Hematopoietic multipotent progenitor cell (in vitro differentiated cells): ENCODE results near the gene GARIN3. TPM values are rescaled to one million over a fixed set of nuclear protein-coding genes. Genes with fewer than 3 reads are reported as not detected.
"Not testable (repeated sequence)": the region's sequence is repeated elsewhere in the genome, so short reads cannot be mapped to it uniquely, and the experiment has no call there.

Experiments used
- DNase-seq, 3 donors: peaks; one replicate each; pipeline ENCODE4 v3.0.0-alpha.2; 2011 to 2015; ENCODE audit warnings: low read depth in 2 of 3, low spot score in 2 of 3
- total RNA-seq: library from RNA; depleted of rRNA; stranded (reverse); fragments of >200 nt; gene quantifications from one replicate; pipeline ENCODE4 v1.2.3, GENCODE V29; 2012

The GARIN3 gene
- not detected for total RNA-seq

DNA sequence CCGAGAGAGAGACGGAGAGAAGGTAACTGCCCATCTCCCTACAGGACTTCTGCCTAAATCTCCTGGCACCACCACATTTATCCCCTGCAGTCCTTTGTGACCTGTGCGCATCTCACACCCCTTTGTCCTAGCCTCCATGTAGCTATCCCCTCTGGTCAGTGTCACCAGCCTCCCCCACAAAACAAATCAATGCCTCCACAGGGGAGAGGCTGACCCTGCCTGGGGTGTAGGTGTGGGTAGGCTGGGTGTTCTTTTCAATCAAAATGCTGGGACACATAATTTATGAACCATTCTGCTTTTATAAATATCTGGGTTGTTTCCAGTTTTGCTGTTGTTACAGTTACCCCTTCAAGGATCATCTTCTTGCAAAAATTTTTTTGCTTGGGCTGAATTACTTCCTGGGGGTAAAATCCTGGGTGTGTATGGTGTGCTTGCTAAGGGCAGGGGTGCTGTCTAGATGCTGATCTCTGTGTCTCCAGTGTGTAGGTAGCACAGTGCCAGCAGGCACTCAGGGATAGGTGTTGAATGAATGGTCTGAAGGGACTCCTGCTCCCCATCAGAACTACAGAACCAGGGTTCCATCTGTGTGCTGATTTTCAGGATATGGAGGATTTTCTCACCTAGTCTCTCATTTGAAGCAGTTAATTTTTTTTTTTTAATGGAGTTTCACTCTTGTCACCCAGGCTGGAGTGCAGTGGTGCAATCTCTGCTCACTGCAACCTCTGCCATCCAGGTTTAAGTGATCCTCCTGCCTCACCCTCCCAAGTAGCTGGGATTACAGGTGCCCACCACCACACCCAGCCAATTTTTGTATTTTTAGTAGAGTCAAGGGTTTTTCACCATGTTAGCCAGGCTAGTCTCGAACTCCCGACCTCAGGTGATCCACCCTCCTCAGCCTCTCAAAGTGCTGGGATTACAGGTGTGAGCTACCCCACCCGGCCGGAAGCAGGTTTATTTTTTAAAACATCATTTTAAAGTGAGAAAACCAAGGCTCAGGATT lies at the start of gene GARIN3:
Gene GARIN3, minus strand, starts transcription at position 51 of the 1,000 bp plus-strand sequence. CDS start 96 bp downstream, outside the sequence.
- DNase-seq = no peak

DNA sequence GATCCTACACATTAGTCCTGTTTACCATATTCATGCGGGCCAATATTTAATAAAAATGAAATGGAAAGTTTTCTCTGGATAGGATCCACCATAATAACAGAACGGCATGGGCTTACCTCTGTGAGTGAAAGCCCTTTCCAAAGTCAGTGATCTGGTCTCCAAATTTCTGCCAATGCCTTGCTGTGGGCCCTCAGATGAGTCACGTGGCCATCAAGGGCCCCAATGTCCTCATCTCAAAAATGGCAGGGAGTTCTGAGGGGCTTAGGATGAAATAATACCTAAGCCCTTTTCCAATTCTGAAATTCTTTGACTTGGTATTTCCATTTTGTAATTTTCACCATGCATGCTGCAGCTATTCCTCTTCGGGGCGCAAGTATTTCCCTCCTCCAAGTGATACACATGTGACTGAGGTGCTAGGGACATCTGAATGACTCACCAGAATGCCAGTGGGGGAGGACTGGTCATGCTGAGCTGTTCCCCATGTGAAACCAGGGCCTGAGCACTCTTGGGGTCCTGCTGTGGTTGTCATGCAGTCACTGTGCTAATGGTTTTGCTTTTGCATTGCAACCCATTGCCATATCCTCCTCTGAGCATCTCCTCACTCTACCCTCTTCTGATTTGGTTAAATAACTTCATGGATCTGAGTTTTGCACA lies 49.6 kb upstream of the GARIN3 start:
- no peak for DNase-seq

DNA sequence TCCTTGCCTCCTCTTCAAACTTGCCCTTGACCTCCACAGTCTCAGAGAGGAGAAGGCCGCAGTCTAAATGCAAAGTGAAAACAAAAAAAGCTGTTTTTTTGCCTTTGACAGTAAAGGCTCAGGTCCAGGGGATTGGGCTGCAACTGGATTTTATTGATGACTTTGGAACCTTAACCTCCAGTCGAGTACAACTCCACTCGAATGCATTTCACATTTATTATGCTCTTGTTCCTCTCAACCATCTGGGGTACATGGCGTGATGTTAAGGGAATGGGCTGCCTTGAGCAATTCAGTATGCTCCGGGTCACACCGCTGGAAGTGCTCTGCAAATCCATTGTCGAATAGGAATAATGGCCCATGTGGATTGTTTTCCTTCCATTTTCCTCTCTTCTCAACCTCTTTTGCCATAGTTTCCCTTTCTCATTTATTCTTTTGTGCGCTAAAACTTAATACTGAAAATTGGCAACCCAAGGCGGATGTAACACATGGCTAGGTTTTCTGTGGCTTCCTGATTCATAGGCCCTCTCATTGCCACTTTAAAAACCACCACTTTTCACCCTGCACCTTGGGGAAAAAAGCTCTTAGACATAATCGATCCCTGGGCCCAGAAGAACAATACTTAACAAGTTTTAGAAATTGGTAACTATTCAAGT lies 48.9 kb upstream of the GARIN3 start:
- DNase-seq = peak in 1 of 3 donors; percentile 10

DNA sequence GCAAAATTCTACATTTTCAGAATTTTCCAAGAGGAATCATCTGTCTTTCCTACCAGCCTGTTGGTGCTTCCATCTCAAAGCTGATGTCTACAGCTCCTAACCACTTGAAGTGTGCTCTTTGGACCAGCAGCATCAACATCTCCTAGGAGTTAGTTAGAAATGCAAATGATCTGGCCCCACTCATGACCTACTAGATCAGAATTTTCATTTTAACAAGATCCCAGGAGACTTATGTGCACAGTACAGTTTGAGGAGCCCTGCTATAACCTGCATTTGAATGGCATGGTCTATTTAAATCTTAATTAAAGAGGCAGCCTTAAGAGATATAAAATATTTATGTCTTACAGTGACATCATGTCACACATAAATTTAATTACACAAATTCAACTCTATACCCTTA lies 48.4 kb upstream of the GARIN3 start:
- no peak for DNase-seq

DNA sequence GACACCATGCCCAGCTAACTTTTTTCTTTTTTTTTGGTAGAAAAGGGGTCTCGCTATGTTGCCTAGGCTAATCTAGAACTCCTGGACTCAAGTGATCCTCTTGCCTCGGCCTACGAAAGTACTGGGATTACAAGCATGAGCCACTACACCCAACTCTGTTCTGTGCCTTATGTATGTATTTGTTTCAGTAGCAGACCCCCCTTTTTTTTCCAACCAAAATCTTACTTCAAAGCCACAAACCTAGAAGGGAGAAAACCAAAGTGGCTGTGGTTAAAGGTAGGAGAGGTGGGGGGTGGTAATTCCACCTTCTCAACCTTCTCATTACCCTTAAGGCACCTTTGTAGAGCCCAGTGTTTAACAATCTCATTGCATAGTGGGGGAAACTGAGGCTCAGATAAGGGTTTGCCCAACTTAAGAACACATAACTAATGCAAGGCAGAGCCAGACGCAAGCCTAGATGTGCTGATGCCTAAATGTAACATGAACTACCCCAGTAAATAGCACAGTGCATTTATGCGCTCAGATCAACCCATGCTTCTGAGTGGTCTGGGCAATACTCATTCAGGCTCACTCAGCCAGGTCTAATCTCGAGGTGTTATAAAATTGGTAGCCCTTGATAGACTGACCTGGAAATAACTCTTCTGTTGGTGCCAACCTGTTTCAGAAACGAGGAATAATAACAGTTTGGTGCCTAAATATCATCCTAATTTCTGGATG lies 47.6 kb upstream of the GARIN3 start:
- DNase-seq = no peak

DNA sequence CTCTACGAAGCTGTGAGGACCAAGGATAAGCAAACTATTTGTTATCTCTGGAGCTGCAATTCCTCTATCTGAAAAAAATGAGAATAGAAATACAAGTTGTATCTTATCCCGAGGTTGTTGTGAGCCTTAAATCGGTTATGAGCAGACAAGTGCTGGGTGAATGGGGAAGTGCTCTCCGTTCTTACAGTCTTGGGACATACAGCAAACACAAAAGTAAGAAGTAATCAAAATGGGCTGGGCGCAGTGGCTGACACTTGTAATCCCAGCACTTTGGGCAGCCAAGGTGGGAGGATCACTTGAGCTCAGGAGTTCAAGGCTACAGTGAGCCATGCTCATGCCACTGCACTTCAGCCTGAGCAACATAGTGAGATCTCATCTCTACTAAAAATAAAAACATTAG lies 46.2 kb upstream of the GARIN3 start:
- no peak for DNase-seq

DNA sequence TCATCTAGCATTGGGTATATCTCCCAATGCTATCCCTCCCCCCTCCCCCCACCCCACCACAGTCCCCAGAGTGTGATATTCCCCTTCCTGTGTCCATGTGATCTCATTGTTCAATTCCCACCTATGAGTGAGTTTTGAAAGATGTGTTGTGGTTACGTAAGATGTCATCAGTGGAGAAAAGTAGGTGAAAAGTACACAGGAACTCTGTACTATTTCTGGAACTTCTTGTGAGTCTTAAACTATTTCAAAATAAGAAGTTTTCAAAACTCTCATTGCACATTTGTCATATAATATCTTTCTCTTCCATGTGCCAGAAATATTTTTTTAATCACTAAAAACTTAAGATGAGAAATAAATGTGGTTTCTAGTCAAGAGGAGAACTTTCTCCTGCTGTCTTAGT lies 44.6 kb upstream of the GARIN3 start:
- not testable (repeated sequence) for DNase-seq

DNA sequence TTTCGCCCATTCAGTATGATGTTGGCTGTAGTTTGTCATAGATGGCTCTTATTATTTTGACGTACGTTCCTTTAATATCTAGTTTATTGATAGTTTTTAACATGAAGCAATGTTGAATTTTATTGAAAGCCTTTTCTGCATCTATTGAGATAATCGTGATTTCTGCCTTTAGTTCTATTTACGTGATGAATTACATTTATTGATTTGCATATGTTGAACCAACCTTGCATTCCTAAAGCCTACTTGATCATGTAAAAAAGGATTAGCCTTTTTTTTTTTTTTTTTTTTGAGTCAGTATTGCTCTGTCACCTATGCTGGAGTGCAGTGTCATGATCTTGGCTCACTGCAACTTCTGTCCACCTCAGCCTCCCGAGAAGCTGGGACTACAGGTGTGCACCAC lies 39.6 kb upstream of the GARIN3 start:
- DNase-seq = no peak

DNA sequence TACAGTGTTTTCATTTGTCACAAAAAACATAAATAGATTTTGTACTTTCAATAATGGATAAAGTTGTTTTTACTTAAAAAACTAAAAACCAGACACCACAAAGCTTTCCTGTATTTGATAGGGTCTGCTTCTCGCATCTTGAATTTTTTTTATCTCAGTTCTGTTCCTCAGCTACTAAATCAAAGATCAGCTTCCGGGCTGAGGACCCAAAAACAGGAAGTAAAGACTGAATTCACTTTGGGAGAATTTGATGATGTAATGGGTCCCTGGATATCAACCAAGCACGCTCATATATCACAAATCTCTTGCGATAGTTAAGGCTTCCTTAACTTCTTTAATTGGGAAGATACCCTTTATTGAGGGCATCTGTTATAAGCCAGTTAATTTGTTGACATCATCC lies 38.7 kb upstream of the GARIN3 start:
- DNase-seq = peak in 2 of 3 donors; percentile 52 to 73

DNA sequence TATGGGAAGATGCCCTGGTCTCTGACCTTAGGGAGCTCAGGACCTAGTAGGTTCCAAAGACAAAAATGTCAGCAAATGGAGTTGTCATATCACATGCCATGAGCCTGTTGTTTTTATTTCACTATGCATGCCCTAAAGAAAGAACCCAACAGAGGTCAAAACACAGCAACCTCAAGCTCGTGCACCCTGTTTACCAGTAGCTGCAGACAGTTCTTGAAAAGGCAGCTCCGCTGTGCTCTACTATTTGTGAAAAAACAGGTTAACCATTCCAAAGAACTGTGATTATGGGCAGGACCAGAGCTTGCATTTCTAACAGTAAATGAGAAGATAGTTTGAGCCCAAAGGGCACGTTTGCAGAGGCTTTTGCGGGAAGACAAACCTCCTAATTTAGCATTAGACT lies 37.4 kb upstream of the GARIN3 start:
- no peak for DNase-seq

DNA sequence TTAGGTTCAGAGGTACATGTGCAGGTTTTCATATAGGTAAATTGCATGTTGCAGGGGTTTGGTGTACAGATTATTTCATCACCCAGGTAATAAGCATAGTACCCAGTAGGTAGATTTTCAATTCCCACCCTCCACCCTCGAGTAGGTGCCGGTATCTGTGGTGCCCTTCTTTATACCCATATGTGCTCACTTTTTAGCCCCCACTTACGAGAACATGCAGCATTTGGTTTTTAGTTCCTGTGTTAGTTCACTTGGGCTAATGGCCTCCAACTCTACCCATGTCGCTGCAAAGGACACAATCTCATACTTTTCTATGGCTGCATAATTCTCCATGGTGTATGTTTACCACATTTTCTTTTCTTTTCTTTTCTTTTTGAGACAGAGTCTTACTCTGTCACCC lies 35.8 kb upstream of the GARIN3 start:
- DNase-seq = no peak

DNA sequence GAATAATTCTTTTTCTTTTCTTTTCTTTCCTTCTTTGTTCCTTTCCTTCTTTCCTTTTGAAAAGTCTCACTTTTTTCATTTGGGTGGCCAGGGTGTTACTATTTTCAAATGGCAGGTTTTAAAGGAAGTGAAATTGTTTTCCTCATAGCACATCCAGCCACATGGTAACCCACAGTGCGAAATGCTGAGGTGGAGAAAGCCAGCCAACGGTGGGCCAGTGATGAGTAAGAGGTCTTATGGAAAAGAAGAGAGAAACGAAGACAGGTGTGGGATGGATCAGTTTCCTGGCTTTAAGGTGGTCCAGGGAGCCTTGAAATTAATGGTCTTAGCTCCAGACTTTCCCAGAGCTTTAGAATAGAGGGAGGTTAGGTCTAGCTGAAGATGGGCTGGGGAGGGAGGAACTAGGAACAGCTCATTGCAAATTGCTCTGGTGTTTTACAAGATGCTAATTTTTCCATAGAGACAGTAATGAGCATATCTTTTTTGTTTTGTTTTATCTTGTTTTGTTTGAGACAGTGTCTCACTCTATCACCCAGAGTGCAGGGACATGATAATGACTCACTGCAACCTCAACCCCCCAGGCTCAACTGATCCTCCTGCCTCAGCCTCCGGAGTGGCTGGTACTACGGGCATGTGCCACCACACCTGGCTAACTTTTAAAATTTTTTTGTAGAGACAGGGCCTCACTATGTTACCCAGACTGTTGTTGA lies 32.4 kb upstream of the GARIN3 start:
- no peak for DNase-seq

DNA sequence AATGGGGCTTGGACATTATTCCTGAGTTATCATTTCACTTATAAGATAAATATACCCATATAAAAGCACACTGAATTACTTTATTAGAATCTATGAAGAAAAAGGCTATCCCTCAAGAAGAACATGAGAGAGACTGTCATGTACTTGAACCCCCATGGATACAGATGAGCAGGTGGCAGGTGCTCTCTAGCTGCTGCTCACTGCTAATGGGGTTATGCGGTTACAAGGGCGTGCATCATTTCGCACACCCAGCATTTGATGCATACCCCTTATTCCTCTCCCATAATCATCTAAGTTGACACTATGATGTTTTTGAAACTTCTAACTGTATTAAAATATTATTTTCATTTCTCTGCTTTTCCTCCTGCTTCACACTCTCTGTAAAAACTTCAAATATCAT lies 31.0 kb upstream of the GARIN3 start:
- DNase-seq = no peak

DNA sequence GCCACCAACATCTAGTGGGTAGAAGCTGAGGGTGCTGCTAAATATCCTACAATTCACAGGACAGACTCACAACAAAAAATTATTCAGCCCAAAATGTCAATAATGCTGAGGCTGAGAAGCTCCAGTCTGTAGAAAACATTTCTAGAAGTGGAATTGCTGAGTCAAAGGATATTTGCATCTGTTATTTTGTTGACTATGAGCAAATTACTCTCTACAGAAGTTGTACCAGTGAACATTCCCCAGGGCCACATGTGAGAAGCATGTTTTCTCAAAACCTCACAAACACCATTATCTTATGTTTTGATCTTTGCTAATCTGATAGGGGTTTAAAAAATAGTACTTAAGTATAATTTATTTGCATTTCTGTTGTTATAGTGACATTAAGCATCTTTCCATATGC lies 30.0 kb upstream of the GARIN3 start:
- no peak for DNase-seq

DNA sequence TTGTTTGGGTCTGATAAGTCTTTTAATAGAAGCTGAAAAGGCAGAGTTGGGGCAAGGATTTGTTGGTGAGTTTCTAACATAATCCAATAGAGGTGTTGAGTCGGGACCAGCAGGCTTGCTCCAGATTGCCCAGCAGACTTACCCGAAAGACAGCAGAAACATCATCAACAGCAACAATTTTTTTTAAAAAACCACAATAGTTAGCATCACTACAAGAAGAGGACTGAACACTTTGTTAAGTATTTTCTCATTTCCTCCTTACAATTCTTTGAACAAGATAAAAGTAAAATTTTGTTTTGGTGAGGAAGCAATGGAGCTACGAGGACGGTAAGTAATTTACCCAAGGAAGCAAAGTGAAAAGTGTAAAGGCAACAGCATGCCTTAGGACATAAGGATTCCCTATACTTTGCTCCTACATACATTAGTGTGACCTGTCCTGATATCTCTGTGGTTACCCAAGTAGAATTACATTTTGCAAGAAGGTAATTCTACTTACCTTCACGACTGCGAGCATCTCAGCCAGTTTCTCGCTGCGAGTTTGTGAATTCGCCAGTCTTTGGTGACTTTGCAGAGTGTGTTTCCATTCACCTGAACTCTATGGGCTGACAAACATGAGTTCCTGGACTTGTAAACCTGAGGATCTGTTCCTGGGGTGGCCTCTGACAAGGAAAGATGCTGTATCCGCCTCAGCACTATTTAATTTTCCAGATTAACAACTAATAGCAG lies 27.8 kb upstream of the GARIN3 start:
- no peak for DNase-seq

DNA sequence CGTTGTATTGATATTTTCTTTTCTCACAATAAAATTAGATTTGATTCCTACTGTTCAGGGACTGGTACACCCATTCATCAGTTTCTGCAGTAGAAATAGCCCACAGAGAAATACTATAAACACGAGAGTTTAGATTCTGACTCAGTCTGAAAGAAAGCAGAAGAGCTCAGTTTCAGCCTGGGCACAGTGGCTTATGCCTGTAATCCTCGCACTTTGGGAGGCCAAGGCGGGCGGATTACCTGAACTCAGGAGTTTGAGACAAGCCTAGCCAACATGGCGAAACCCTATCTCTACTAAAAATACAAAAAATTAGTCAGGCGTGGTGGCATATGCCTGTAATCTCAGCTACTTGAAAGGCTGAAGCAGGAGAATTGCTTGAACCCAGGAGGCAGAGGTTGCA lies 23.2 kb upstream of the GARIN3 start:
- DNase-seq = no peak

DNA sequence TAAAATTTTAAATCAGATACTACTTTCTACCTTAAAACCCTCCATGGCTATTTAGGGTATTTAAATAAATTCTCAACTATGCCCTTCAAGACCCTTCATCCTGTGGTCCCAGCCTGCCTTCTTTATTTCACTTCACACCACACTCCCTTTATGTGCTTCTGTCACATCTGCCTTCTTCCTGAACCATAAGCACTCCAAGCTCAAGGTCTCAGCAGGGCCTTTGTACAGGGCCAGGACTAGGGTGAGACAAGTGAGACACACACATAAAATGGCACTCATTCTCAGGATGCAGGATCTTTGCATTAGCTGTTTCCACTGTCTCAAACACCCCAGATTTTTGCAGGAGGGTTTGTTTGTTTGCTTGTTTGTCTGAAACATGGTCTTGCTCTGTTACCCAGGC lies 22.2 kb upstream of the GARIN3 start:
- DNase-seq = no peak

DNA sequence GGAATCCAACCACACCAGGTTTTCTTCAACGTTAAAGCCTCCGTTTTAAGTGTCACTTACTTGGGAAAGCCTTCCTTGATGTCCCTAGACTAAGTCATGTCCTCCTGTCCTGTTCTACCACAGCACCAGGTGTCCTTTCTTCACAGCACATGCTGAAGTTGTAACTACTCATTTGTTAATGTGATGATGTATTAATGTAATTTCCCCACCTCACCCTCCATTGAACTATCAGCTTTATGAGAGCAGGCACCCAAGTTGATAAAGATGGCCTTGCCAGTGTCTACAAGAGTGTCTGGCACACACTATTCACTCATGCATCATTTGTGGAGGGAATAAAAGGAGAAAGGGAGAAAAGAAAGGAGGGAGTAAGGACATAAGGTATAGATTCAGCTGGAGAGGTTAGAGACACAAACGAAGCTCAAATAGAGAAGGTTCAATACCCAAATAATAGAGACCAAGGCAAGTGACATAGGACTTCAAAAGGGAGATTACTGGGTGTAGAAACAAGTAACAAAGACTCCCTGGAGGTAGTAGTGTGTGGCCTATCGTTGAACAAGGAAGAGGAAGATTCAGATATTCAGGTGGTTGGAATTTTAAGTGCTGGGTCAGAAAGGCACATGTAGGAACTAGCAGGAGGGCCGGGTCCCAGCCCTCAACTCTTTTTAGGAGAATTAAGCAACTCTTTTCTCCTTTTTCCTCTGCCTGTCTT lies 21.1 kb upstream of the GARIN3 start:
- DNase-seq = no peak
